Endothelial cell of umbilical vein (primary cell): Measurements from ENCODE around the gene GPSM1. TPM values are rescaled to one million over a fixed set of nuclear protein-coding genes. Genes with fewer than 3 reads are reported as not detected.

Experiments
- BruUV-seq: library from RNA; stranded (reverse); fragments of 400-500 nt; replicated peaks from 2 replicates; lab custom pipeline; 2021; lab: Mats Ljungman, UMichigan
- CTCF ChIA-PET: fragments of 300-600, 350-600 bp; sonication (Branson Sonifier 250); formaldehyde crosslinking; loops from one replicate; lab custom pipeline; 2021; ENCODE audit warnings: antibody characterized with exemption, inconsistent platforms; lab: Charles Lee
- POLR2A ChIA-PET: fragments of 300-600, 350-600 bp; sonication (Branson Sonifier 250); formaldehyde crosslinking; loops from one replicate; lab custom pipeline; 2021; ENCODE audit warnings: antibody characterized with exemption, inconsistent platforms; lab: Charles Lee
- DNase-seq: peaks from one replicate; pipeline ENCODE4 v3.0.0-alpha.2; 2011; ENCODE audit warnings: low read depth, low spot score
- FAIRE-seq: peaks from 2 replicates; lab custom pipeline; 2011; peaks lifted over from hg19 to GRCh38; lab: Jason Lieb, UNC
- H2AFZ ChIP-seq: 2 replicates; pipeline ENCODE4 v1.6.0; 2012; ENCODE audit warnings: low read depth, low read length, control low read depth, inconsistent platforms
- H3K27ac ChIP-seq: 2 replicates; pipeline ENCODE4 v1.5.1; 2011; ENCODE audit warnings: low read depth, mild to moderate bottlenecking, control low read depth, low read length, moderate library complexity; ENCODE audit not compliant: insufficient read depth
- H3K27me3 ChIP-seq, 2 experiments: 2 replicates each; pipeline versions ENCODE4 v1.6.0 to v1.6.1; 2011; ENCODE audit warnings: low read length in 2 of 2, mixed read lengths in 1 of 2; ENCODE audit not compliant: control insufficient read depth in 2 of 2, insufficient read depth in 2 of 2
- H3K36me3 ChIP-seq, 2 experiments: 2 replicates in 1 of 2; 3 replicates in 1 of 2; pipeline ENCODE4 v1.5.1; 2011; ENCODE audit warnings: low read length in 2 of 2, mild to moderate bottlenecking in 1 of 2, moderate library complexity in 1 of 2; ENCODE audit not compliant: control insufficient read depth in 2 of 2, insufficient read depth in 2 of 2; ENCODE audit errors: extremely low read depth in 1 of 2
- H3K4me1 ChIP-seq: 3 replicates; pipeline ENCODE4 v1.5.1; 2011; ENCODE audit warnings: mild to moderate bottlenecking, low read length; ENCODE audit not compliant: control insufficient read depth, insufficient read depth; ENCODE audit errors: extremely low read depth
- H3K4me2 ChIP-seq: 2 replicates; pipeline ENCODE4 v1.6.1; 2011; ENCODE audit warnings: low read length, control low read depth, mixed read lengths; ENCODE audit not compliant: insufficient read depth
- H3K4me3 ChIP-seq, 3 experiments: fragments of 200-600 bp in 1 of 3; sonication (generic), shearing (Covaris generic) in 1 of 3; replicated peaks in 1 of 3; 2 replicates each; pipeline ENCODE4 v1.5.1; 2011 to 2016; ENCODE audit warnings: control low read depth in 3 of 3, low read length in 3 of 3, mild to moderate bottlenecking in 2 of 3, inconsistent platforms in 1 of 3, low read depth in 1 of 3, moderate library complexity in 1 of 3; ENCODE audit not compliant: insufficient read depth in 1 of 3
- H3K79me2 ChIP-seq: 2 replicates; pipeline ENCODE4 v1.6.0; 2012; ENCODE audit warnings: low read length, inconsistent platforms; ENCODE audit not compliant: control insufficient read depth, insufficient read depth
- H3K9ac ChIP-seq: replicated peaks from 2 replicates; pipeline ENCODE3; 2011; ENCODE audit warnings: low read length, control low read depth; ENCODE audit not compliant: insufficient read depth; ENCODE audit errors: extremely low read depth
- H3K9me1 ChIP-seq: replicated peaks from 3 replicates; pipeline ENCODE4 v1.6.0; 2011; ENCODE audit warnings: mild to moderate bottlenecking, low read length; ENCODE audit not compliant: control insufficient read depth, insufficient read depth; ENCODE audit errors: extremely low read depth
- H3K9me3 ChIP-seq: replicated peaks from 2 replicates; pipeline ENCODE4 v1.5.1; 2012; ENCODE audit warnings: low read length, inconsistent platforms; ENCODE audit not compliant: control insufficient read depth, insufficient read depth
- H4K20me1 ChIP-seq: replicated peaks from 2 replicates; pipeline ENCODE3; 2011; ENCODE audit warnings: mild to moderate bottlenecking, low read length; ENCODE audit not compliant: control insufficient read depth, insufficient read depth; ENCODE audit errors: extremely low read depth
- CTCF ChIP-seq, 2 donors: IDR thresholded peaks; 1 replicate in 1 of 2; 2 replicates in 1 of 2; pipeline ENCODE4 v1.5.1; 2011; ENCODE audit warnings: low read length in 2 of 2, mild to moderate bottlenecking in 2 of 2, moderate library complexity in 2 of 2, control low read depth in 1 of 2, inconsistent platforms in 1 of 2, low read depth in 1 of 2; ENCODE audit not compliant: insufficient read depth in 1 of 2; ENCODE audit errors: extremely low read depth in 1 of 2
- EZH2 ChIP-seq: IDR thresholded peaks from 2 replicates; pipeline ENCODE4 v1.6.1; 2012; ENCODE audit warnings: borderline replicate concordance, low read depth, mild to moderate bottlenecking, moderate library complexity, low read length, inconsistent platforms; ENCODE audit not compliant: severe bottlenecking
- FOS ChIP-seq: IDR thresholded peaks from 2 replicates; pipeline ENCODE4 v1.6.1; 2011; ENCODE audit warnings: mild to moderate bottlenecking, low read length, moderate library complexity, borderline replicate concordance; ENCODE audit not compliant: insufficient read depth
- GATA2 ChIP-seq: IDR thresholded peaks from 2 replicates; pipeline ENCODE4 v1.7.0; 2011; ENCODE audit warnings: low read depth, mild to moderate bottlenecking, moderate library complexity, mixed read lengths, low read length; ENCODE audit not compliant: insufficient read length, insufficient read depth
- JUN ChIP-seq: IDR thresholded peaks from 2 replicates; pipeline ENCODE4 v1.6.1; 2011; ENCODE audit warnings: borderline replicate concordance, low read depth; ENCODE audit not compliant: insufficient read length, insufficient read depth
- MYC ChIP-seq: IDR thresholded peaks from one replicate; pipeline ENCODE4 v1.6.1; 2011; ENCODE audit warnings: mild to moderate bottlenecking, low read depth, low read length
- POLR2A ChIP-seq: IDR thresholded peaks from 2 replicates; pipeline ENCODE4 v1.6.1; 2012; ENCODE audit warnings: low read depth, mild to moderate bottlenecking, control low read depth, low read length
- POLR2AphosphoS5 ChIP-seq: IDR thresholded peaks from 2 replicates; pipeline ENCODE4 v1.6.1; 2012; ENCODE audit warnings: low read depth, mild to moderate bottlenecking, control low read depth, low read length, moderate library complexity; ENCODE audit not compliant: insufficient read depth
- dilution Hi-C: fragments of 300-500 bp; cut with MboI; formaldehyde crosslinking; loops from one replicate; pipeline ENCODE4 v1.15.0; 2019; ENCODE audit warnings: low sequenced_read_pairs; ENCODE audit not compliant: extremely low pct_ligation_motif_present
- intact Hi-C: fragments of 100-400 bp; cut with micrococcal nuclease; formaldehyde crosslinking; loops from one replicate; pipeline ENCODE4 v1.10.0; 2022
- polyA plus RNA-seq, 4 experiments: library from polyadenylated mRNA; depleted of rRNA in 3 of 4; stranded (reverse) in 3 of 4; unstranded in 1 of 4; fragments of >200 nt; gene quantifications; 2 replicates each; pipeline versions ENCODE4 v1.2.1 to v1.2.3, GENCODE V29; 2011 to 2012; ENCODE audit warnings: missing spikeins in 1 of 4
- total RNA-seq: library from RNA; stranded (reverse); gene quantifications from 2 replicates; pipeline ENCODE4 v1.2.3, GENCODE V29; 2021
- TF ChIP-seq, protein P1 (sequence below): IDR thresholded peaks from 2 replicates; pipeline ENCODE4 v1.6.1; 2011; ENCODE audit not compliant: insufficient read depth, insufficient read length

GPSM1 gene
- total and polyA plus RNA-seq, 2 donors (not counting 3 experiments of a cell fraction or from before 2014, with no cell fraction given) = 34.6 to 47.1 TPM

DNA sequence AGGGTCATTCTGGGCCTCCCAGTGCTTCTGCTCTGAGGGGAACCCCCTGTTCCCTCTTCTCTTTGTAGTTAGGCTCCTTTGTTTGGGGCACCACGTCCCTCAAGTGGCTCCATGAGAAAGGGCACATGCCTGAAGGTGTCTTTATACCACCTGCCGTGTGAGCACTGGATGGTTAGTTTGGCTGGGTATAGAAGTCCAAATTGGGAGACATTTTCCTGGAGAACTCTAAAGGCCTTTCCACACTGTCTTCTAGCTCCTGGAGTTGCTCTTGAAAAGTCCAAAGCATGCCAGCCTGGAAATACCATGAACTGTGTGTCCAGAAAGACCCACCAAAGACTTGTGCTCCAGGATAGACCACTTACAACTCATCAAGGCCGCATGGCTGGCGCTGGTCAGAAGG lies 12.4 kb upstream of the GPSM1 start:
- BruUV-seq = no TSS peak
- TF ChIP-seq MYC = no peak
- TF ChIP-seq POLR2A = no peak
- no peak for TF ChIP-seq POLR2AphosphoS5
- no peak for TF ChIP-seq GATA2
- no peak for TF ChIP-seq JUN
- no peak for TF ChIP-seq EZH2
- no peak for TF ChIP-seq CTCF (IDR thresholded peaks at IDR 0.05; ENCODE audit: extremely low read depth in 1 of 2, insufficient read depth in 1 of 2, low read depth in 1 of 2, low read length in 2 of 2)
- no peak for TF ChIP-seq FOS
- TF ChIP-seq, protein P1, sequence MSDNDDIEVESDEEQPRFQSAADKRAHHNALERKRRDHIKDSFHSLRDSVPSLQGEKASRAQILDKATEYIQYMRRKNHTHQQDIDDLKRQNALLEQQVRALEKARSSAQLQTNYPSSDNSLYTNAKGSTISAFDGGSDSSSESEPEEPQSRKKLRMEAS = no peak
- no peaks in the 10 kb centered on the region for H3K9me3 ChIP-seq
- no peaks in the 10 kb centered on the region for H4K20me1 ChIP-seq
- CTCF ChIA-PET = no interaction called here
- H3K4me2 ChIP-seq = no peak overlapping the region
- no peak overlapping the region for H3K27ac ChIP-seq
- POLR2A ChIA-PET = no interaction called here
- H3K79me2 ChIP-seq = no peaks in the 10 kb centered on the region
- no peak overlapping the region for H2AFZ ChIP-seq
- no peaks in the 10 kb centered on the region for H3K9me1 ChIP-seq
- no peaks in the 10 kb centered on the region for H3K4me1 ChIP-seq
- H3K27me3 ChIP-seq = no peaks in the 10 kb centered on the region
- no peak for FAIRE-seq
- dilution Hi-C loops = no loop called here
- H3K9ac ChIP-seq = no peak overlapping the region
- DNase-seq = no peak
- H3K36me3 ChIP-seq = no peaks in the 10 kb centered on the region
- intact Hi-C loops = no loop called here
- no peak overlapping the region for H3K4me3 ChIP-seq
